Breast epithelium (tissue), 3 donors: Measurements from ENCODE around the gene MTOR.

ENCODE experiments used
- CTCF ChIP-seq, 3 donors: fragments of 450-650 bp; IDR thresholded peaks; one replicate each; pipeline ENCODE4 v1.5.1; 2016 to 2017; ENCODE audit warnings: antibody characterized with exemption in 3 of 3, mild to moderate bottlenecking in 3 of 3, moderate library complexity in 3 of 3
- POLR2A ChIP-seq: fragments of 450-650 bp; IDR thresholded peaks from one replicate; pipeline ENCODE4 v1.6.1; 2016; ENCODE audit warnings: antibody characterized with exemption, mild to moderate bottlenecking, moderate library complexity
- POLR2AphosphoS5 ChIP-seq, 3 donors: sonication (generic); formaldehyde crosslinking; IDR thresholded peaks; one replicate each; pipeline ENCODE4 v1.6.1; 2017; ENCODE audit warnings: antibody characterized with exemption in 3 of 3

- TF ChIP-seq CTCF (IDR thresholded peaks at IDR 0.05) (no peak), POLR2AphosphoS5 (IDR thresholded peaks at IDR 0.05) (no peak), POLR2A (no peak)
These were observed 77.4 kb downstream of the MTOR start for GRCh38 chr1:11184973-11185372.
